Measurements from ENCODE around the gene GPT2. TPM values are rescaled to one million over a fixed set of nuclear protein-coding genes. Genes with fewer than 3 reads are reported as not detected.

GPT2 gene
- total RNA-seq, 2 donors from 2014 or later: 28.8 to 45.3 TPM

GRCh38 chr16:46923513-46924295, 39.5 kb downstream of the GPT2 start:
- Histone ChIP-seq H3K27me3 (no peaks in the 10 kb centered on the region), H3K36me3 (no peaks in the 10 kb centered on the region), H3K27ac (no peak overlapping the region), H3K9me3 (no peaks in the 10 kb centered on the region), H3K4me3 (no peak overlapping the region), H3K4me1 (no peaks in the 10 kb centered on the region), H3K9ac (ENCODE audit: low read depth in 2 of 2, low read length in 2 of 2) (no peak overlapping the region)
- intact Hi-C loops (cut with DNase I): no loop called here
- TF ChIP-seq, protein P1, sequence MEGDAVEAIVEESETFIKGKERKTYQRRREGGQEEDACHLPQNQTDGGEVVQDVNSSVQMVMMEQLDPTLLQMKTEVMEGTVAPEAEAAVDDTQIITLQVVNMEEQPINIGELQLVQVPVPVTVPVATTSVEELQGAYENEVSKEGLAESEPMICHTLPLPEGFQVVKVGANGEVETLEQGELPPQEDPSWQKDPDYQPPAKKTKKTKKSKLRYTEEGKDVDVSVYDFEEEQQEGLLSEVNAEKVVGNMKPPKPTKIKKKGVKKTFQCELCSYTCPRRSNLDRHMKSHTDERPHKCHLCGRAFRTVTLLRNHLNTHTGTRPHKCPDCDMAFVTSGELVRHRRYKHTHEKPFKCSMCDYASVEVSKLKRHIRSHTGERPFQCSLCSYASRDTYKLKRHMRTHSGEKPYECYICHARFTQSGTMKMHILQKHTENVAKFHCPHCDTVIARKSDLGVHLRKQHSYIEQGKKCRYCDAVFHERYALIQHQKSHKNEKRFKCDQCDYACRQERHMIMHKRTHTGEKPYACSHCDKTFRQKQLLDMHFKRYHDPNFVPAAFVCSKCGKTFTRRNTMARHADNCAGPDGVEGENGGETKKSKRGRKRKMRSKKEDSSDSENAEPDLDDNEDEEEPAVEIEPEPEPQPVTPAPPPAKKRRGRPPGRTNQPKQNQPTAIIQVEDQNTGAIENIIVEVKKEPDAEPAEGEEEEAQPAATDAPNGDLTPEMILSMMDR (IDR thresholded peaks at IDR 0.05): no peak
- DNase-seq: no peak

GRCh38 chr16:46924402-46924801, 40.2 kb downstream of the GPT2 start:
- no peaks in the 10 kb centered on the region for H3K4me1 ChIP-seq
- TF ChIP-seq, protein P1 (IDR thresholded peaks at IDR 0.05): no peak
- H3K36me3 ChIP-seq: no peaks in the 10 kb centered on the region
- H3K9ac ChIP-seq (ENCODE audit: low read depth in 2 of 2, low read length in 2 of 2): no peak overlapping the region
- H3K4me3 ChIP-seq: no peak overlapping the region
- no peaks in the 10 kb centered on the region for H3K27me3 ChIP-seq
- no peak overlapping the region for H3K27ac ChIP-seq
- intact Hi-C loops (cut with DNase I): no loop called here
- H3K9me3 ChIP-seq: no peaks in the 10 kb centered on the region
- DNase-seq: no peak

DNA sequence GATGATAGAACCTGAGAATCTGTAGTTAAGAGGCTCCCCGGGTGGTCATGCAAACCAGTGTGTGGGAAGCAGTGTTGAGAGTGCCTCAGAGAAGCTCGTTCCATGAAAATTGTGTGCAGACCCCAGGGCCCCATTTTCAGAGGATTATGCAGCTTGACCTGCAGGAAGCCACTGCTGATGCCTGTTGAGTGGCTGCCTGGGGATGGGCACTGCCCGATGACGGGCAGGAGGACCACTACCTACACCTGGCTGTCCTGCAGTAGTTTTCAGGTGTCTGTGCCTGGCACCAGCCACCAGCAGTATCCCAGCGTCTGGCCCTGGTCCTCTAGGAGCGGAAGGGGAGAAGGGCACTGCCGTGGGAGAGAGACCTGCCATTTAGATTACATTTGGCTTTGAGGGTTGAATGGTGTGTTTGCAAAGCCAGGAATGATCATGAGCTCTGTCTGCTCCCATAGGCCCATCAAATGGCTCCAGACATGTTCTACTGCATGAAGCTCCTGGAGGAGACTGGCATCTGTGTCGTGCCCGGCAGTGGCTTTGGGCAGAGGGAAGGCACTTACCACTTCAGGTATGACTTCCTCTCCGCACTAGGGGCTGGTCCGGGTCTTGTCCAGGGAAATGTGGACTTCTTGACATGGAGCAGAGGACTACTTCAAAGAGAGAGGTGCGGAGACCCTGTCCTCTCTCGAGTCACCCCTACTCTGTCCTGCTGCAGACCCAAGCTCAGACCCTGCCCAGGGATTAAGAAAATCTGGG, 42.5 kb downstream of the GPT2 start:
- H3K4me3 ChIP-seq: no peak overlapping the region
- intact Hi-C loops (cut with DNase I): loop anchor here (5.0 kb wide), 1 partner anchor 74 kb away; no protein-coding TSS in a partner anchor
- no peak overlapping the region for H3K27ac ChIP-seq
- no peak overlapping the region for H3K9ac ChIP-seq (ENCODE audit: low read depth in 2 of 2, low read length in 2 of 2)
- TF ChIP-seq, protein P1 (IDR thresholded peaks at IDR 0.05): no peak
- no peak for DNase-seq
- H3K27me3 ChIP-seq: no peaks in the 10 kb centered on the region
- H3K36me3 ChIP-seq: no peaks in the 10 kb centered on the region
- no peaks in the 10 kb centered on the region for H3K4me1 ChIP-seq
- H3K9me3 ChIP-seq: no peaks in the 10 kb centered on the region

DNA sequence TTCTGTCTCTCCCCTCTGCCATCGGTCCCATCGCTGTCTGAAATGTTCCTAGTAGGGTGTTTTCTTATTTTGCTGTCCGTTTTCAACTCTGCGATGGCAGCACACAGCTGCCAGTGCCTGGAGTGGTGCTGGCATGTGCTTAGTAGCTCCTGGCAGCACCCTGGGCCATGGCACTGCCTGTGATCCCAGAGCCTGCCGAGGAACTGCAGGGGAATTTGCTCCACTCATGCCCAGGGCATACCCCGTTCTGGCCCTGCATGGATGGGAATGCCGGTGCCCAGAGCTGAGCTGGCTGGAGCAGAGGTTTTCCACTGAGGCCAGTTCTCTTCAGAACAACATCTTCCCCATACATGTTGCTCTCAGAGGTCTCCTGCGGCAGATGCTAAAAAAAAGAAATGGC, 43.1 kb downstream of the GPT2 start:
- DNase-seq: no peak
- TF ChIP-seq, protein P1 (IDR thresholded peaks at IDR 0.05): no peak
- Histone ChIP-seq H3K4me3 (no peak overlapping the region), H3K36me3 (no peaks in the 10 kb centered on the region), H3K27me3 (no peaks in the 10 kb centered on the region), H3K4me1 (no peaks in the 10 kb centered on the region), H3K27ac (no peak overlapping the region), H3K9ac (ENCODE audit: low read depth in 2 of 2, low read length in 2 of 2) (no peak overlapping the region), H3K9me3 (no peaks in the 10 kb centered on the region)
- intact Hi-C loops (cut with DNase I): loop anchor here (5.0 kb wide), 1 partner anchor 75 kb away; no protein-coding TSS in a partner anchor

GRCh38 chr16:46928811-46929210, 44.6 kb downstream of the GPT2 start:
- Histone ChIP-seq H3K27ac (no peak overlapping the region), H3K4me3 (no peak overlapping the region), H3K27me3 (no peaks in the 10 kb centered on the region), H3K36me3 (no peaks in the 10 kb centered on the region), H3K9me3 (no peaks in the 10 kb centered on the region), H3K9ac (ENCODE audit: low read depth in 2 of 2, low read length in 2 of 2) (no peak overlapping the region), H3K4me1 (no peaks in the 10 kb centered on the region)
- intact Hi-C loops (cut with DNase I): loop anchor here (5.0 kb wide), 1 partner anchor 77 kb away; no protein-coding TSS in a partner anchor
- DNase-seq: no peak
- TF ChIP-seq, protein P1 (IDR thresholded peaks at IDR 0.05): no peak
